Measurements from ENCODE around the gene KLHL29. TPM values are rescaled to one million over a fixed set of nuclear protein-coding genes. Genes with fewer than 3 reads are reported as not detected.

KLHL29 gene
- total and polyA plus RNA-seq, 2 experiments from 2014 or later: 1.5 to 6.5 TPM

DNA sequence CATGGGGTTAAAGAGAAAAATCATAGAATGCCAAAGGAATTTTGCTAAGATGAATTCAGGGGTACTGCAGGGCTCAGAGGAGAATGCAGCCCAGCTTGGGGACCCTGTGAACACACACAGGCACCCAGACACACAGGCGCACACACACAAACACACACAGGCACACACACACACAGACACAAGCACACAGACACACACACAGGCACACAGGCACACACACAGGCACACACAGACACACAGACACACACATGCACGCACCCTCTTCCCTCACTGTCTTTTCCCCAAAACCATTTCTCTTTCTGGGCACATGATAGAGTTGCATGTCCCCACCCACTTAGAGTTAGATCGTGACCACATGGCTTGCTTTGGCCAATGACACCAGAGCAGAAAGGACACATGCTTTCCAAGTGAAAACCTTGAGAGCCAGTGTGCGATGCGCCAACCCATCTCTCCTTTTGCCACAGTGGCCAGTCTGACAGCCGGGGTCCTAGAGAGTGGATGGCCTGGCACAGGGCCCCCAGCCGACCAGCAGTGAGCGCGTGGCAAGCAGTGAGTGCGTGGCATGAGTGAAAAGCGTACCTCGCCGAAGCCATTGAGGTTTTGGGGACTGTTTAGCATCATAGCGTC, 163.3 kb downstream of the KLHL29 start:
- H3K27ac Mint-ChIP-seq: peak overlapping the region; percentile 74; the same call in 1 of the 2 replicates
- no peaks in the 10 kb centered on the region for H3K4me1 ChIP-seq (ENCODE audit: insufficient read depth)
- H3K4me1 Mint-ChIP-seq: peaks cover 19% of the 10 kb centered on the region
- peaks cover 12% of the 10 kb centered on the region for H3K27me3 Mint-ChIP-seq (ENCODE audit: insufficient read depth, low read depth, poor library complexity)
- H2AFZ ChIP-seq: no peak overlapping the region
- ATAC-seq: no peak
- no peaks in the 10 kb centered on the region; the same call in 1 of the 2 replicates for H4K20me1 ChIP-seq (replicated peaks; ENCODE audit: insufficient read depth)
- no peak overlapping the region for H3K4me3 ChIP-seq
- no peak overlapping the region for H3K4me3 Mint-ChIP-seq
- no peaks in the 10 kb centered on the region for H3K27me3 ChIP-seq (ENCODE audit: insufficient read depth)
- no peak overlapping the region for H3K27ac ChIP-seq (ENCODE audit: low read depth)
- no peaks in the 10 kb centered on the region; the same call in 2 of the 3 replicates for H3K36me3 Mint-ChIP-seq (ENCODE audit: low read depth)
- DNase-seq (ENCODE audit: low spot score): no peak
- no peaks in the 10 kb centered on the region for H3F3A ChIP-seq (replicated peaks; ENCODE audit: low read depth)
- H3K9me2 ChIP-seq (ENCODE audit: insufficient read depth): no peaks in the 10 kb centered on the region
- TF ChIP-seq CREB1 (CRISPR knock-in tag; IDR thresholded peaks at IDR 0.05; ENCODE audit: low read depth) (no peak), ZNF114 (CRISPR knock-in tag; IDR thresholded peaks at IDR 0.05) (no peak), REST (IDR thresholded peaks at IDR 0.05; ENCODE audit: unreplicated experiment) (no peak), JUNB (IDR thresholded peaks at IDR 0.05; ENCODE audit: unreplicated experiment) (no peak), EZH2 (IDR thresholded peaks at IDR 0.05; ENCODE audit: low read depth, unreplicated experiment) (no peak), EZH2phosphoT487 (IDR thresholded peaks at IDR 0.05; ENCODE audit: unreplicated experiment) (no peak), ZNF331 (CRISPR knock-in tag; IDR thresholded peaks at IDR 0.05; ENCODE audit: low read depth) (no peak), POLR2AphosphoS5 (IDR thresholded peaks at IDR 0.05; ENCODE audit: low read depth) (no peak), NANOG (IDR thresholded peaks at IDR 0.05; ENCODE audit: borderline replicate concordance) (no peak), STAT1 (IDR thresholded peaks at IDR 0.05; ENCODE audit: unreplicated experiment) (no peak), ZNF462 (CRISPR knock-in tag; IDR thresholded peaks at IDR 0.05) (no peak)
- TF ChIP-seq, protein P1, sequence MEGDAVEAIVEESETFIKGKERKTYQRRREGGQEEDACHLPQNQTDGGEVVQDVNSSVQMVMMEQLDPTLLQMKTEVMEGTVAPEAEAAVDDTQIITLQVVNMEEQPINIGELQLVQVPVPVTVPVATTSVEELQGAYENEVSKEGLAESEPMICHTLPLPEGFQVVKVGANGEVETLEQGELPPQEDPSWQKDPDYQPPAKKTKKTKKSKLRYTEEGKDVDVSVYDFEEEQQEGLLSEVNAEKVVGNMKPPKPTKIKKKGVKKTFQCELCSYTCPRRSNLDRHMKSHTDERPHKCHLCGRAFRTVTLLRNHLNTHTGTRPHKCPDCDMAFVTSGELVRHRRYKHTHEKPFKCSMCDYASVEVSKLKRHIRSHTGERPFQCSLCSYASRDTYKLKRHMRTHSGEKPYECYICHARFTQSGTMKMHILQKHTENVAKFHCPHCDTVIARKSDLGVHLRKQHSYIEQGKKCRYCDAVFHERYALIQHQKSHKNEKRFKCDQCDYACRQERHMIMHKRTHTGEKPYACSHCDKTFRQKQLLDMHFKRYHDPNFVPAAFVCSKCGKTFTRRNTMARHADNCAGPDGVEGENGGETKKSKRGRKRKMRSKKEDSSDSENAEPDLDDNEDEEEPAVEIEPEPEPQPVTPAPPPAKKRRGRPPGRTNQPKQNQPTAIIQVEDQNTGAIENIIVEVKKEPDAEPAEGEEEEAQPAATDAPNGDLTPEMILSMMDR (conservative IDR thresholded peaks at IDR 0.05; ENCODE audit: low read depth in 2 of 2): no peak
- TF ChIP-seq, protein P2, sequence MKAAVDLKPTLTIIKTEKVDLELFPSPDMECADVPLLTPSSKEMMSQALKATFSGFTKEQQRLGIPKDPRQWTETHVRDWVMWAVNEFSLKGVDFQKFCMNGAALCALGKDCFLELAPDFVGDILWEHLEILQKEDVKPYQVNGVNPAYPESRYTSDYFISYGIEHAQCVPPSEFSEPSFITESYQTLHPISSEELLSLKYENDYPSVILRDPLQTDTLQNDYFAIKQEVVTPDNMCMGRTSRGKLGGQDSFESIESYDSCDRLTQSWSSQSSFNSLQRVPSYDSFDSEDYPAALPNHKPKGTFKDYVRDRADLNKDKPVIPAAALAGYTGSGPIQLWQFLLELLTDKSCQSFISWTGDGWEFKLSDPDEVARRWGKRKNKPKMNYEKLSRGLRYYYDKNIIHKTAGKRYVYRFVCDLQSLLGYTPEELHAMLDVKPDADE (IDR thresholded peaks at IDR 0.05): no peak
- no peaks in the 10 kb centered on the region for H3K79me2 ChIP-seq (replicated peaks; ENCODE audit: insufficient read depth)
- H3K9me3 Mint-ChIP-seq: no peaks in the 10 kb centered on the region
- no peak overlapping the region for H3K4me2 ChIP-seq
- no peaks in the 10 kb centered on the region for H3K36me3 ChIP-seq (ENCODE audit: insufficient read depth)
